Neural cell (in vitro differentiated cells): Measurements from ENCODE around the gene NDUFA8. TPM values are rescaled to one million over a fixed set of nuclear protein-coding genes. Genes with fewer than 3 reads are reported as not detected.

Experiments
- H2AFZ ChIP-seq: fragments of 200-600, 300-800 bp; sonication (generic), shearing (Covaris generic); 2 replicates; pipeline ENCODE4 v1.6.0; 2014; ENCODE audit warnings: low read depth, mild to moderate bottlenecking, antibody characterized with exemption, low read length, moderate library complexity
- H3F3A ChIP-seq: fragments of 200-600 bp; shearing (Covaris generic); 2 replicates; pipeline ENCODE4 v1.6.1; 2016; ENCODE audit warnings: mild to moderate bottlenecking, moderate library complexity, mixed read lengths, antibody characterized with exemption, low read length; ENCODE audit not compliant: insufficient read depth, poor library complexity, severe bottlenecking
- H3K27ac ChIP-seq: fragments of 200-600, 300-800 bp; sonication (generic), shearing (Covaris generic); 2 replicates; pipeline ENCODE4 v1.5.1; 2014; ENCODE audit warnings: mild to moderate bottlenecking, low read length, moderate library complexity
- H3K27me3 ChIP-seq: fragments of 300-800, 200-600 bp; sonication (generic), shearing (Covaris generic); 2 replicates; pipeline ENCODE4 v1.6.0; 2014; ENCODE audit warnings: mild to moderate bottlenecking, low read depth, low read length, moderate library complexity; ENCODE audit not compliant: insufficient read depth
- H3K36me3 ChIP-seq: fragments of 300-800, 200-600 bp; sonication (generic), shearing (Covaris generic); 2 replicates; pipeline ENCODE4 v1.5.1; 2014; ENCODE audit warnings: mild to moderate bottlenecking, antibody characterized with exemption, low read length, moderate library complexity; ENCODE audit not compliant: insufficient read depth
- H3K4me2 ChIP-seq: fragments of 300-800, 200-600 bp; sonication (generic), shearing (Covaris generic); 2 replicates; pipeline ENCODE4 v1.6.0; 2014; ENCODE audit warnings: mild to moderate bottlenecking, low read length
- H3K4me3 ChIP-seq: fragments of 300-800, 200-600 bp; sonication (generic), shearing (Covaris generic); 2 replicates; pipeline ENCODE4 v1.5.1; 2014; ENCODE audit warnings: mild to moderate bottlenecking, low read length, moderate library complexity
- H3K79me2 ChIP-seq: fragments of 200-600 bp; shearing (Covaris generic); replicated peaks from 2 replicates; pipeline ENCODE4 v1.6.0; 2014; ENCODE audit warnings: mild to moderate bottlenecking, low read length, moderate library complexity; ENCODE audit not compliant: insufficient read depth
- H3K9ac ChIP-seq: fragments of 300-800, 200-600 bp; sonication (generic), shearing (Covaris generic); 2 replicates; pipeline ENCODE4 v1.6.1; 2016; ENCODE audit warnings: mild to moderate bottlenecking, low read length, mixed read lengths
- H3K9me2 ChIP-seq: fragments of 200-600 bp; shearing (Covaris generic); 2 replicates; pipeline ENCODE4 v1.6.1; 2016; ENCODE audit warnings: mild to moderate bottlenecking, low read length, mixed read lengths; ENCODE audit not compliant: insufficient read depth
- H3K9me3 ChIP-seq: fragments of 200-600, 300-800 bp; sonication (generic), shearing (Covaris generic); 2 replicates; pipeline ENCODE4 v1.6.1; 2016; ENCODE audit warnings: mild to moderate bottlenecking, mixed run types, low read length, moderate library complexity, mixed read lengths
- H4K20me1 ChIP-seq: fragments of 200-600 bp; shearing (Covaris generic); 2 replicates; pipeline ENCODE4 v1.6.1; 2016; ENCODE audit warnings: mild to moderate bottlenecking, mixed run types; ENCODE audit not compliant: insufficient read depth
- EP300 ChIP-seq: fragments of 450-650 bp; conservative IDR thresholded peaks from 2 replicates; pipeline ENCODE4 v1.6.1; 2014; ENCODE audit warnings: antibody characterized with exemption, mild to moderate bottlenecking, moderate library complexity; ENCODE audit not compliant: poor library complexity, severe bottlenecking
- EZH2 ChIP-seq: fragments of 200-600, 300-800 bp; shearing (Covaris generic), sonication (generic); IDR thresholded peaks from 2 replicates; pipeline ENCODE4 v1.6.1; 2014; ENCODE audit warnings: antibody characterized with exemption, low read length, borderline replicate concordance, mild to moderate bottlenecking; ENCODE audit not compliant: insufficient read depth, poor library complexity, severe bottlenecking
- MXI1 ChIP-seq: fragments of 450-650 bp; conservative IDR thresholded peaks from 2 replicates; pipeline ENCODE4 v1.6.1; 2014; ENCODE audit warnings: antibody characterized with exemption, mild to moderate bottlenecking; ENCODE audit not compliant: poor library complexity, severe bottlenecking
- RAD21 ChIP-seq: fragments of 450-650 bp; conservative IDR thresholded peaks from 2 replicates; pipeline ENCODE4 v1.6.1; 2014; ENCODE audit warnings: antibody characterized with exemption, mild to moderate bottlenecking, moderate library complexity
- SMC3 ChIP-seq: fragments of 450-650 bp; conservative IDR thresholded peaks from 2 replicates; pipeline ENCODE4 v1.6.1; 2014; ENCODE audit warnings: antibody characterized with exemption, mild to moderate bottlenecking, moderate library complexity; ENCODE audit not compliant: poor library complexity
- TAF1 ChIP-seq: IDR thresholded peaks from 2 replicates; pipeline ENCODE4 v1.6.1; 2012; ENCODE audit warnings: low read depth
- polyA plus RNA-seq: library from polyadenylated mRNA; depleted of rRNA; stranded (reverse); fragments of >200 nt; gene quantifications from 2 replicates; pipeline ENCODE4 v1.2.3, GENCODE V29; 2014
- TF ChIP-seq, protein P1 (sequence below): fragments of 450-650 bp; IDR thresholded peaks from 2 replicates; pipeline ENCODE4 v1.5.1; 2014; ENCODE audit warnings: antibody characterized with exemption, mild to moderate bottlenecking, moderate library complexity; ENCODE audit not compliant: poor library complexity, severe bottlenecking
- TF ChIP-seq, protein P2 (sequence below): IDR thresholded peaks from 2 replicates; pipeline ENCODE4 v1.6.1; 2012; ENCODE audit warnings: borderline replicate concordance

The NDUFA8 gene
- polyA plus RNA-seq, 1 donor from 2014 or later, result 65.0 TPM

DNA sequence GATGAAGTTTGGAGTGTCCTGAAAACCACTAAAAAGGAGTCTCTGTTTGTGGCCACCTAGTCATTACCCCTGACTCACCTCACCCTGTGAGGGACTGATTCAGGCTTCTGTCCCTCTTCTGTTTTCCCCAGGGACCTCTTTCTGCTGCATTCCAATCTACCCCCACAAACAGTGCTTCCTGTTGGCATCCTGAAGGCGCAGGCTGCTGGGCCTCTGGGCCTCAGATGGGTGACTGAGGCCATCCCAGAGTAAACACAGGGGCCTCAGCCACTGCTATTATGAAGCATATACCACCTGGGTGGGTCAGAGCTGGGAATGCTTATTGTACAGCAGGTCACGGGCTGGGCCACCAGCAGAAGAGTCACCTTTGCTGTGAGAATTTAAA lies 20.1 kb upstream of the NDUFA8 start:
- H3K27me3 ChIP-seq, result no peaks in the 10 kb centered on the region
- H3K36me3 ChIP-seq, result no peaks in the 10 kb centered on the region
- no peaks in the 10 kb centered on the region for H3K9me3 ChIP-seq
- no peak overlapping the region for H3K4me2 ChIP-seq
- no peaks in the 10 kb centered on the region for H3K79me2 ChIP-seq
- no peaks in the 10 kb centered on the region for H3F3A ChIP-seq
- no peak overlapping the region for H3K4me3 ChIP-seq
- H3K9ac ChIP-seq, result no peak overlapping the region
- H3K27ac ChIP-seq, result no peak overlapping the region
- no peaks in the 10 kb centered on the region for H3K9me2 ChIP-seq
- TF ChIP-seq, protein P1, sequence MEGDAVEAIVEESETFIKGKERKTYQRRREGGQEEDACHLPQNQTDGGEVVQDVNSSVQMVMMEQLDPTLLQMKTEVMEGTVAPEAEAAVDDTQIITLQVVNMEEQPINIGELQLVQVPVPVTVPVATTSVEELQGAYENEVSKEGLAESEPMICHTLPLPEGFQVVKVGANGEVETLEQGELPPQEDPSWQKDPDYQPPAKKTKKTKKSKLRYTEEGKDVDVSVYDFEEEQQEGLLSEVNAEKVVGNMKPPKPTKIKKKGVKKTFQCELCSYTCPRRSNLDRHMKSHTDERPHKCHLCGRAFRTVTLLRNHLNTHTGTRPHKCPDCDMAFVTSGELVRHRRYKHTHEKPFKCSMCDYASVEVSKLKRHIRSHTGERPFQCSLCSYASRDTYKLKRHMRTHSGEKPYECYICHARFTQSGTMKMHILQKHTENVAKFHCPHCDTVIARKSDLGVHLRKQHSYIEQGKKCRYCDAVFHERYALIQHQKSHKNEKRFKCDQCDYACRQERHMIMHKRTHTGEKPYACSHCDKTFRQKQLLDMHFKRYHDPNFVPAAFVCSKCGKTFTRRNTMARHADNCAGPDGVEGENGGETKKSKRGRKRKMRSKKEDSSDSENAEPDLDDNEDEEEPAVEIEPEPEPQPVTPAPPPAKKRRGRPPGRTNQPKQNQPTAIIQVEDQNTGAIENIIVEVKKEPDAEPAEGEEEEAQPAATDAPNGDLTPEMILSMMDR, result no peak
- H2AFZ ChIP-seq, result no peak overlapping the region
- H4K20me1 ChIP-seq, result no peaks in the 10 kb centered on the region

DNA sequence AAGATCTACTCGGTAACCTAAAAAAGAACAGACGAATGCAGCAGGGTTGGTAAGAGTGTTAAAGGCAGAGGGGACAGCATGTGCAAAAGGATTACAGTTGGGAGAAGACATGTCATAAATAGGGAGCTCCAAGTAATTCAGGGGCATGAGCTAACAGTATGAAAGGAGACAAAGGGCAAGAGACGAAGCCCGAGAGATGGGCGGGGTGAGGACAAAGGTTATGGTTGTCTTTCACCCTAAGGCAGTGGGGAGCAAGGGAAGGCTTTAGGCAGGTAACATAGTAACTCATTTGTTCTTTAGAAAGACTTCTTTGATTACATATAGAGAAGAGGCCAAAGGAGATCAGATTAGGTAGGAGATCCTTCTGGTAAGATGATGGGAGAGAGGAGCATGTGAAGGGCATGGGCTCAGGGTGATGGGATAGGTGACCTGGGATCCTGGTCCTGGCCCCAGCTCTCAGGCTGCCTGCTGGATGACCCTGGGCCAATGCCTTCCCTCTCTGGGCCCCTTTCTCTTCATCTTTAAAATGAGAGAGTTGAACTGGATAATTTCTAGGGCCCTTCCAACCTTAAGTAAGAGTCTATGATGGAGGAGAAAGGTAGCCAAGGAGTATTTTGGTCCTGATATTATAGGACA lies 19.6 kb upstream of the NDUFA8 start:
- Histone ChIP-seq H4K20me1 (no peaks in the 10 kb centered on the region), H3K9me3 (no peaks in the 10 kb centered on the region), H3K4me3 (no peak overlapping the region), H2AFZ (no peak overlapping the region), H3K79me2 (no peaks in the 10 kb centered on the region), H3K9me2 (no peaks in the 10 kb centered on the region), H3K9ac (no peak overlapping the region), H3K4me2 (no peak overlapping the region), H3F3A (no peaks in the 10 kb centered on the region), H3K27ac (no peak overlapping the region), H3K36me3 (no peaks in the 10 kb centered on the region), H3K27me3 (no peaks in the 10 kb centered on the region)
- TF ChIP-seq SMC3 (no peak), EP300 (no peak), TAF1 (no peak), MXI1 (no peak), RAD21 (no peak), EZH2 (no peak)
- TF ChIP-seq, protein P1, result no peak
- TF ChIP-seq, protein P2, sequence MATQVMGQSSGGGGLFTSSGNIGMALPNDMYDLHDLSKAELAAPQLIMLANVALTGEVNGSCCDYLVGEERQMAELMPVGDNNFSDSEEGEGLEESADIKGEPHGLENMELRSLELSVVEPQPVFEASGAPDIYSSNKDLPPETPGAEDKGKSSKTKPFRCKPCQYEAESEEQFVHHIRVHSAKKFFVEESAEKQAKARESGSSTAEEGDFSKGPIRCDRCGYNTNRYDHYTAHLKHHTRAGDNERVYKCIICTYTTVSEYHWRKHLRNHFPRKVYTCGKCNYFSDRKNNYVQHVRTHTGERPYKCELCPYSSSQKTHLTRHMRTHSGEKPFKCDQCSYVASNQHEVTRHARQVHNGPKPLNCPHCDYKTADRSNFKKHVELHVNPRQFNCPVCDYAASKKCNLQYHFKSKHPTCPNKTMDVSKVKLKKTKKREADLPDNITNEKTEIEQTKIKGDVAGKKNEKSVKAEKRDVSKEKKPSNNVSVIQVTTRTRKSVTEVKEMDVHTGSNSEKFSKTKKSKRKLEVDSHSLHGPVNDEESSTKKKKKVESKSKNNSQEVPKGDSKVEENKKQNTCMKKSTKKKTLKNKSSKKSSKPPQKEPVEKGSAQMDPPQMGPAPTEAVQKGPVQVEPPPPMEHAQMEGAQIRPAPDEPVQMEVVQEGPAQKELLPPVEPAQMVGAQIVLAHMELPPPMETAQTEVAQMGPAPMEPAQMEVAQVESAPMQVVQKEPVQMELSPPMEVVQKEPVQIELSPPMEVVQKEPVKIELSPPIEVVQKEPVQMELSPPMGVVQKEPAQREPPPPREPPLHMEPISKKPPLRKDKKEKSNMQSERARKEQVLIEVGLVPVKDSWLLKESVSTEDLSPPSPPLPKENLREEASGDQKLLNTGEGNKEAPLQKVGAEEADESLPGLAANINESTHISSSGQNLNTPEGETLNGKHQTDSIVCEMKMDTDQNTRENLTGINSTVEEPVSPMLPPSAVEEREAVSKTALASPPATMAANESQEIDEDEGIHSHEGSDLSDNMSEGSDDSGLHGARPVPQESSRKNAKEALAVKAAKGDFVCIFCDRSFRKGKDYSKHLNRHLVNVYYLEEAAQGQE, result no peak
